Spleen (tissue), 7 donors: ENCODE data around the gene ABCA4.

Experiments
- CTCF ChIP-seq, 11 experiments: fragments of 200-600 bp in 7 of 11; fragments of 450-650 bp in 4 of 11; sonication (generic) in 4 of 11; IDR thresholded peaks in 8 of 11; conservative IDR thresholded peaks in 3 of 11; 1 replicate in 7 of 11; 2 replicates in 4 of 11; pipeline versions ENCODE4 v1.4.0 to v1.8.0; 2016 to 2021; ENCODE audit warnings: antibody characterized with exemption in 11 of 11, inconsistent platforms in 4 of 11, mild to moderate bottlenecking in 1 of 11
- POLR2A ChIP-seq, 3 donors: fragments of 450-650 bp; IDR thresholded peaks; one replicate each; pipeline ENCODE4 v1.5.1; 2017; ENCODE audit warnings: antibody characterized with exemption in 3 of 3, mild to moderate bottlenecking in 1 of 3
- donor health status: DM: no; HTN: no; CAD: no; lungs with moderate emphysema.
- donor health status: DM: no; HTN: no; CAD: no.
- donor health status: DM: no; HTN: no; CAD: no.

- TF ChIP-seq CTCF (IDR thresholded peaks at IDR 0.05 in 8 of 11, conservative IDR thresholded peaks at IDR 0.05 in 3 of 11) (no peak), POLR2A (IDR thresholded peaks at IDR 0.05) (no peak)
These were observed 15.4 kb downstream of the ABCA4 start for GRCh38 chr1:94105581-94105952.
